Measurements from ENCODE around the gene TMEM37. TPM values are rescaled to one million over a fixed set of nuclear protein-coding genes. Genes with fewer than 3 reads are reported as not detected.

Gene TMEM37
- total and polyA plus RNA-seq, 2 of the 13 experiments (the other 11 are each of a cell fraction or from before 2014, with no cell fraction given), result 37.7 to 115 TPM

GRCh38 chr2:119453972-119454593 lies 22.4 kb downstream of the TMEM37 start:
- Histone ChIP-seq H4K20me1 (ENCODE audit: insufficient read depth, low read length) (no peaks in the 10 kb centered on the region), H3K27ac (ENCODE audit: extremely low read length, insufficient read depth, low read length) (no peak overlapping the region), H3K9ac (ENCODE audit: insufficient read depth, low read depth, low read length) (no peak overlapping the region), H3K27me3 (ENCODE audit: control insufficient read depth in 1 of 2, insufficient read depth in 2 of 2, low read length in 2 of 2) (peaks cover 5 to 55% of the 10 kb centered on the region in 2 experiments), H3K4me2 (ENCODE audit: low read depth, low read length) (no peak overlapping the region), H3K4me1 (ENCODE audit: insufficient read depth, low read length) (peaks cover 8% of the 10 kb centered on the region), H3K4me3 (replicated peaks in 1 of 3; ENCODE audit: insufficient read depth in 1 of 3, low read depth in 2 of 3, low read length in 3 of 3) (no peak overlapping the region), H3K79me2 (ENCODE audit: insufficient read depth, low read length) (no peaks in the 10 kb centered on the region), H3K9me3 (ENCODE audit: low read length) (no peaks in the 10 kb centered on the region), H3K36me3 (replicated peaks in 1 of 2; ENCODE audit: control insufficient read depth in 1 of 2, insufficient read depth in 2 of 2, low read length in 2 of 2) (no peaks in the 10 kb centered on the region), H2AFZ (ENCODE audit: low read length) (no peak overlapping the region)
- DNase-seq (ENCODE audit: low spot score) (no peak), FAIRE-seq (no peak), ATAC-seq (no peak; the same call in 2 of the 3 replicates)
- POLR2A ChIA-PET, result no interaction called here
- CTCF ChIA-PET (ENCODE audit: low intra/inter-chr PET ratio, low total read pairs), result no interaction called here
- intact Hi-C loops (cut with micrococcal nuclease; ENCODE audit: unreplicated experiment), result no loop called here
- 40% methylated on average over 12 of the region's 12 CpGs for WGBS (ENCODE audit: low lambda C conversion rate)
- no TSS peak for BruUV-seq (replicated peaks)
- in situ Hi-C loops (cut with HindIII; ENCODE audit: extremely low pct_ligation_motif_present, low pct_unique_long_range_greater_than_20kb), result no loop called here
- TF ChIP-seq ZNF550 (CRISPR knock-in tag; IDR thresholded peaks at IDR 0.05; ENCODE audit: borderline replicate concordance) (no peak), GABPA (IDR thresholded peaks at IDR 0.05; ENCODE audit: low read depth, low read length) (no peak), GABPA (CRISPR knock-in tag; IDR thresholded peaks at IDR 0.05; ENCODE audit: low read depth) (no peak), ZNF253 (CRISPR knock-in tag; IDR thresholded peaks at IDR 0.05; ENCODE audit: borderline replicate concordance) (no peak), CENPX (CRISPR knock-in tag; IDR thresholded peaks at IDR 0.05) (no peak), ZNF772 (CRISPR knock-in tag; IDR thresholded peaks at IDR 0.05) (no peak), NR0B2 (CRISPR knock-in tag; IDR thresholded peaks at IDR 0.05) (no peak), TGIF2 (CRISPR knock-in tag; IDR thresholded peaks at IDR 0.05) (no peak), ATF7-NPFF (CRISPR knock-in tag; IDR thresholded peaks at IDR 0.05; ENCODE audit: low read depth) (no peak), ZSCAN20 (CRISPR knock-in tag; IDR thresholded peaks at IDR 0.05; ENCODE audit: borderline replicate concordance) (no peak)
- TF ChIP-seq, protein P1, sequence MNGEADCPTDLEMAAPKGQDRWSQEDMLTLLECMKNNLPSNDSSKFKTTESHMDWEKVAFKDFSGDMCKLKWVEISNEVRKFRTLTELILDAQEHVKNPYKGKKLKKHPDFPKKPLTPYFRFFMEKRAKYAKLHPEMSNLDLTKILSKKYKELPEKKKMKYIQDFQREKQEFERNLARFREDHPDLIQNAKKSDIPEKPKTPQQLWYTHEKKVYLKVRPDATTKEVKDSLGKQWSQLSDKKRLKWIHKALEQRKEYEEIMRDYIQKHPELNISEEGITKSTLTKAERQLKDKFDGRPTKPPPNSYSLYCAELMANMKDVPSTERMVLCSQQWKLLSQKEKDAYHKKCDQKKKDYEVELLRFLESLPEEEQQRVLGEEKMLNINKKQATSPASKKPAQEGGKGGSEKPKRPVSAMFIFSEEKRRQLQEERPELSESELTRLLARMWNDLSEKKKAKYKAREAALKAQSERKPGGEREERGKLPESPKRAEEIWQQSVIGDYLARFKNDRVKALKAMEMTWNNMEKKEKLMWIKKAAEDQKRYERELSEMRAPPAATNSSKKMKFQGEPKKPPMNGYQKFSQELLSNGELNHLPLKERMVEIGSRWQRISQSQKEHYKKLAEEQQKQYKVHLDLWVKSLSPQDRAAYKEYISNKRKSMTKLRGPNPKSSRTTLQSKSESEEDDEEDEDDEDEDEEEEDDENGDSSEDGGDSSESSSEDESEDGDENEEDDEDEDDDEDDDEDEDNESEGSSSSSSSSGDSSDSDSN (CRISPR knock-in tag; IDR thresholded peaks at IDR 0.05), result no peak
- TF ChIP-seq, protein P2, sequence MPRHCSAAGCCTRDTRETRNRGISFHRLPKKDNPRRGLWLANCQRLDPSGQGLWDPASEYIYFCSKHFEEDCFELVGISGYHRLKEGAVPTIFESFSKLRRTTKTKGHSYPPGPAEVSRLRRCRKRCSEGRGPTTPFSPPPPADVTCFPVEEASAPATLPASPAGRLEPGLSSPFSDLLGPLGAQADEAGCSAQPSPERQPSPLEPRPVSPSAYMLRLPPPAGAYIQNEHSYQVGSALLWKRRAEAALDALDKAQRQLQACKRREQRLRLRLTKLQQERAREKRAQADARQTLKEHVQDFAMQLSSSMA (CRISPR knock-in tag; IDR thresholded peaks at IDR 0.05), result no peak
- TF ChIP-seq, protein P3, sequence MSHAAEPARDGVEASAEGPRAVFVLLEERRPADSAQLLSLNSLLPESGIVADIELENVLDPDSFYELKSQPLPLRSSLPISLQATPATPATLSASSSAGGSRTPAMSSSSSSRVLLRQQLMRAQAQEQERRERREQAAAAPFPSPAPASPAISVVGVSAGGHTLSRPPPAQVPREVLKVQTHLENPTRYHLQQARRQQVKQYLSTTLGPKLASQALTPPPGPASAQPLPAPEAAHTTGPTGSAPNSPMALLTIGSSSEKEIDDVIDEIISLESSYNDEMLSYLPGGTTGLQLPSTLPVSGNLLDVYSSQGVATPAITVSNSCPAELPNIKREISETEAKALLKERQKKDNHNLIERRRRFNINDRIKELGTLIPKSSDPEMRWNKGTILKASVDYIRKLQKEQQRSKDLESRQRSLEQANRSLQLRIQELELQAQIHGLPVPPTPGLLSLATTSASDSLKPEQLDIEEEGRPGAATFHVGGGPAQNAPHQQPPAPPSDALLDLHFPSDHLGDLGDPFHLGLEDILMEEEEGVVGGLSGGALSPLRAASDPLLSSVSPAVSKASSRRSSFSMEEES (CRISPR knock-in tag; IDR thresholded peaks at IDR 0.05), result no peak

Measured in HepG2 (cell line).